H1 (cell line): Measurements from ENCODE around the gene GLRX. TPM values are rescaled to one million over a fixed set of nuclear protein-coding genes. Genes with fewer than 3 reads are reported as not detected.

Experiments
- FOSL1 ChIP-seq: IDR thresholded peaks from 2 replicates; pipeline ENCODE4 v1.6.1; 2011; ENCODE audit warnings: mild to moderate bottlenecking, low read depth, low read length, moderate library complexity; ENCODE audit not compliant: insufficient read depth
- SAP30 ChIP-seq: fragments of 300-600 bp; sonication (generic); IDR thresholded peaks from 2 replicates; pipeline ENCODE4 v1.7.1; 2012; ENCODE audit warnings: low read length, moderate library complexity, mild to moderate bottlenecking, inconsistent platforms; ENCODE audit not compliant: insufficient read depth, insufficient replicate concordance
- polyA plus RNA-seq, 7 experiments: library from polyadenylated mRNA; depleted of rRNA in 3 of 7; stranded (reverse) in 5 of 7; unstranded in 2 of 7; fragments of >200 nt in 5 of 7; fragments of 200-250 nt in 2 of 7; gene quantifications; 1 replicate in 5 of 7; 2 replicates in 1 of 7; 4 replicates in 1 of 7; pipeline versions ENCODE4 v1.2.1 to v1.2.3, GENCODE V29; 2011 to 2013; ENCODE audit warnings: missing spikeins in 2 of 7, mixed read lengths in 2 of 7
- total RNA-seq: library from RNA; stranded (reverse); fragmentation: NEBNext Ultra II Directional; extraction: Animal tissue kit (Norgen Biotek cat#: 25700); gene quantifications from 2 replicates; pipeline ENCODE4 v1.2.1, GENCODE V29; 2021

The GLRX gene
- total and polyA plus RNA-seq, 2 of the 8 experiments (the other 6 are each of a cell fraction or from before 2014, with no cell fraction given): 22.9 to 31.2 TPM

DNA sequence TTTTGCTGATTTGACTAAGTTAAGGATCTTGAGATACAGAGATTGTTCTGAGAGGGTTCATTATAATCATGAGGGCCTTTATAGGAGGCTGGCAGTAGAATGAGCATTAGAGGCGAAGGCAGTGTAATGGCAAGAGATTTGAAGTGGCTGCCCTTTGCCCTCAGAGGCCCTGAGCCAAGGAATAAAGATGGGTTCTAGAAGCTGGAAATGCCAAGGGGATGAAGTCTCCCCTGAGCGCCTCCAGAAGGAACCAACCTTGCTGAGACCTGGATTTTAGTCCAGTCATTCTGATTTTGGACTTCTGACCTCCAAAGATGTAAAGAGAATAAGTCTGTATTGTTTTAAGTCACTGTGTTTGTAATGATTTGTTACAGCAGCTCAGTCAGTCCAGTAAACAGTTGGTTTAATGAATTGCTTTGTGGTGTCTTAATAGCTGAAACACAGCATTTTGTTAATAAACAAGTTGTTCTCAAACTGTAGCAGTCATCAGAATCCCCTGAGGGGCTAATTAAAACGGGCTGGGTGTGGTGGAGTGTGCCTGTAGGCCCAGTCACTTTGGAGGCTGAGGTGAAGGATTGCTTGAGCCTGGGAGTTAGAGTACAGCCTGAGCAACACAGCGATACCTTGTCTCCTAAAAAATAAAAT is 23.2 kb downstream of the GLRX start (continued):
- no peak for TF ChIP-seq SAP30
- TF ChIP-seq FOSL1: no peak
